ENCODE data around the gene ZDHHC24. TPM values are rescaled to one million over a fixed set of nuclear protein-coding genes. Genes with fewer than 3 reads are reported as not detected.

Gene ZDHHC24
- total RNA-seq, 1 donor from 2014 or later, result 19.0 TPM

GRCh38 chr11:66510271-66510989 is 35.4 kb downstream of the ZDHHC24 start, which contains the start of gene BBS1:
Gene BBS1, plus strand, starts transcription at chr11:66510635. Its CDS starts 25 bp downstream, at chr11:66510660.
- Mint-ChIP-seq H3K9me3 (no peaks in the 10 kb centered on the region), H3K27me3 (no peaks in the 10 kb centered on the region), H3K4me3 (peak within 1 kb of the TSS; percentile 91), H3K36me3 (ENCODE audit: low read depth) (peaks cover 26% of the 10 kb centered on the region), H3K27ac (peak within 1 kb of the TSS; percentile 42), H3K4me1 (peaks cover 14% of the 10 kb centered on the region)
- ATAC-seq (ENCODE audit: low read depth) (peak; percentile 98), DNase-seq (peak; percentile 82)
- POLR2A ChIA-PET, result interaction anchor here (1.0 to 1.5 kb wide), 7 partner anchors 30 to 168 kb away, joined by 3 to 10 read pairs (median 4); partner anchors contain the start of genes DPP3, MRPL11, NPAS4 and PELI3
- intact Hi-C loops (cut with micrococcal nuclease), result loop anchor here (1.0 to 2.0 kb wide), 4 partner anchors 30 to 168 kb away; partner anchors contain the start of genes ACTN3, DPP3, PELI3 and ZDHHC24
- CTCF ChIA-PET, result interaction anchor here (1.0 to 1.1 kb wide), 4 partner anchors 30 to 168 kb away, joined by 3 read pairs; partner anchors contain the start of gene DPP3
- no peak for TF ChIP-seq CTCF (IDR thresholded peaks at IDR 0.05)

DNA sequence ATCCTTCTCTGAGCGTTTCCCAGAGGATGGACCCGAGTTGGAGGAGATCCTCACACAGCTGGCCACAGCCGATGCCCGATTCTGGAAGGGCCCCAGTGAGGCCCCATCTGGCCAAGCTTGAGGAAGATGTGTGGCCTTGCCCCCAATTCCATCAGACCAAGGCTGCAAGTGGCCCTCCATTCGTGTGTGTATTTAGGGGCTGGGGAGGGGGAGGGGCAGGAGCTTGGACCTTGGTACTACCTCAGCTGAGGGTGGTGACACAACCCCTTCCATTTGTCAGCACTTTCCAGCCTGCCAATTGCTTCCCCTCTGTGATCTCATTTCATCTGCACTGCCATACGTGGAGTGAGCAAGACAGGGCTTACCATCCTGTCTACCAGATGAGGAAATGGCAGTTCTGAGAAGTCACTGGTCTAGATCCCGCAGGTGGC is 36.7 kb downstream of the ZDHHC24 start:
- Mint-ChIP-seq H3K4me3 (no peak overlapping the region), H3K4me1 (peaks cover 14% of the 10 kb centered on the region), H3K9me3 (no peaks in the 10 kb centered on the region), H3K27me3 (no peaks in the 10 kb centered on the region), H3K36me3 (ENCODE audit: low read depth) (peaks cover 25% of the 10 kb centered on the region), H3K27ac (no peak overlapping the region)
- intact Hi-C loops (cut with micrococcal nuclease), result no loop called here
- ATAC-seq (ENCODE audit: low read depth) (no peak), DNase-seq (no peak)
- no peak for TF ChIP-seq CTCF (IDR thresholded peaks at IDR 0.05)
- CTCF ChIA-PET, result no interaction called here
- POLR2A ChIA-PET, result interaction anchor here (0.7 kb wide), 1 partner anchor 789 kb away, joined by 3 read pairs; no protein-coding TSS in a partner anchor

DNA sequence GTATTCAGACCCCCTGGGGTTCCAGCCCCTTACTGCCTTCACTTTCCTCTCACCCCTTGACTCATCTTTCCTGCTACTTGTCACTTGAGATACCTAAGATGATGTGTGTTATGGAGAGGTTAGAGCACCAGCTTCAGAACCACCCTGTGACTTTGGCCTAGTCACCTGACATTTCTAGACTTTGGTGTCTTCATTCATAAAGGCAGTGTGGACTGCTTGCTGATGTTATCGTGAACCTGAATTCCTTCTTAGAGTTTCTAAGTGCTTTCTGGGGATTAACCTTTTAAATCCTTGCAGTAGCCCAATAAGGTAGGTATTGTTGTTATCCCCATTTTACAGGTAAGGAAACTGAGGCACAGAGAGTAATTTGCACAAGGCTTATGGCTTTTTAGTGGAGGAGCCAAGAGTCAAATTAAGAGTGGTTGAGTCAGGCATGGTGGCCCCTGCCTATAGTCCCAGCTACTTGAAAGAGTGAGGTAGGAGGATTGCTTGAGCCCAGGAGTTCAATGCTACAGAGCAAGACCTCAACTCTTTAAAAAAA is 40.5 kb downstream of the ZDHHC24 start:
- no peak overlapping the region for H3K4me3 Mint-ChIP-seq
- no peak for TF ChIP-seq CTCF (IDR thresholded peaks at IDR 0.05)
- H3K36me3 Mint-ChIP-seq (ENCODE audit: low read depth), result peaks cover 38% of the 10 kb centered on the region
- no peak overlapping the region for H3K27ac Mint-ChIP-seq
- ChIA-PET CTCF (no interaction called here), POLR2A (no interaction called here)
- no peak for ATAC-seq (ENCODE audit: low read depth)
- H3K27me3 Mint-ChIP-seq, result no peaks in the 10 kb centered on the region
- no peak for DNase-seq
- intact Hi-C loops (cut with micrococcal nuclease), result no loop called here
- peaks cover 3% of the 10 kb centered on the region for H3K4me1 Mint-ChIP-seq
- H3K9me3 Mint-ChIP-seq, result no peaks in the 10 kb centered on the region

DNA sequence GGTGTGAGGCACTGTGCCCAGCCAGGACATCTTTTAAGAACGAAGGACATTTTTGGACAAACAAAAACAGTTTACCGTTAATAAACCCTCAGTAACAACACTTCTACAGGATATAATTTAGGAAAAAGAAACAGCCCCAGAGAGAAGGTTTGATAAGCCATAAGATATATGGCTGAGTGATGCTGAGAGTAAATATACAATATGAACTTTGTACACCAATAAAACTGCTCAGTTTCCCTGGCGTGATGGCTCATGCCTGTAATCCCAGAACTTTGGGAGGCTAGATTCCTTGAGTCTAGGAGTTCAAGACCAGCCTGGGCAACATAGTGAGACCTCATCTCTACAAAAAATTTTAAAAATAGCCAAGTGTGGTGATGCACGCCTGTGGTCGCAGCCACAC is 47.3 kb downstream of the ZDHHC24 start:
- H3K27ac Mint-ChIP-seq, result no peak overlapping the region
- H3K36me3 Mint-ChIP-seq (ENCODE audit: low read depth), result peaks cover 48% of the 10 kb centered on the region
- H3K27me3 Mint-ChIP-seq, result no peaks in the 10 kb centered on the region
- no peak for TF ChIP-seq CTCF (IDR thresholded peaks at IDR 0.05)
- ATAC-seq (ENCODE audit: low read depth) (no peak), DNase-seq (no peak)
- no peaks in the 10 kb centered on the region for H3K9me3 Mint-ChIP-seq
- ChIA-PET POLR2A (no interaction called here), CTCF (no interaction called here)
- no peaks in the 10 kb centered on the region for H3K4me1 Mint-ChIP-seq
- intact Hi-C loops (cut with micrococcal nuclease), result no loop called here
- no peak overlapping the region for H3K4me3 Mint-ChIP-seq

DNA sequence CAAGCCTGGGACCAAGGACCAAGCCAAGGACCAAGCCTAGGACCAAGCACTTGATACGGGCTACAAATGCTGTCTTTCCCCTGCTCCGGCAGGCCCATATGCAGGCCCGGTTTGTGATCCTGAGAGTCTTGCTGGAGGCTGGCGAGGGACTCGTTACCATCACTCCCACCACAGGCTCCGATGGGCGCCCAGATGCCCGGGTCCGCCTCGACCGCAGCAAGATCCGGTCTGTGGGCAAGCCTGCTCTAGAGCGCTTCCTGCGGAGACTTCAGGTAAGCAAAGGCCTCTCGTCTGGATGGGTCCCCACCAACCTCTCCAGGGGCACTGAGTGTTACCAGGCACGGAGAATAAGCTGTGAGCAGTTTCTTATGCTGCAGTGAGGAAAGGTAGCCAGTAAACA is 48.6 kb downstream of the ZDHHC24 start:
- H3K4me3 Mint-ChIP-seq, result no peak overlapping the region
- ATAC-seq (ENCODE audit: low read depth) (no peak), DNase-seq (no peak)
- POLR2A ChIA-PET, result no interaction called here
- no peak for TF ChIP-seq CTCF (IDR thresholded peaks at IDR 0.05)
- H3K27ac Mint-ChIP-seq, result no peak overlapping the region
- no peaks in the 10 kb centered on the region for H3K4me1 Mint-ChIP-seq
- intact Hi-C loops (cut with micrococcal nuclease), result no loop called here
- H3K9me3 Mint-ChIP-seq, result no peaks in the 10 kb centered on the region
- H3K27me3 Mint-ChIP-seq, result no peaks in the 10 kb centered on the region
- H3K36me3 Mint-ChIP-seq (ENCODE audit: low read depth), result peaks cover 52% of the 10 kb centered on the region
- CTCF ChIA-PET, result no interaction called here
